T-helper 9 cell (primary cell): Measurements from ENCODE around the gene NCKAP1.
"Not testable (repeated sequence)": the region's sequence is repeated elsewhere in the genome, so short reads cannot be mapped to it uniquely, and the experiment has no call there.

ENCODE experiments used
- DNase-seq: peaks from one replicate; pipeline ENCODE4 v3.0.0-alpha.2; 2020
- total RNA-seq, 2 donors: gene quantifications; one replicate each; lab custom pipeline; 2026; lab: John Stamatoyannopoulos, UW

Gene NCKAP1, protein sequence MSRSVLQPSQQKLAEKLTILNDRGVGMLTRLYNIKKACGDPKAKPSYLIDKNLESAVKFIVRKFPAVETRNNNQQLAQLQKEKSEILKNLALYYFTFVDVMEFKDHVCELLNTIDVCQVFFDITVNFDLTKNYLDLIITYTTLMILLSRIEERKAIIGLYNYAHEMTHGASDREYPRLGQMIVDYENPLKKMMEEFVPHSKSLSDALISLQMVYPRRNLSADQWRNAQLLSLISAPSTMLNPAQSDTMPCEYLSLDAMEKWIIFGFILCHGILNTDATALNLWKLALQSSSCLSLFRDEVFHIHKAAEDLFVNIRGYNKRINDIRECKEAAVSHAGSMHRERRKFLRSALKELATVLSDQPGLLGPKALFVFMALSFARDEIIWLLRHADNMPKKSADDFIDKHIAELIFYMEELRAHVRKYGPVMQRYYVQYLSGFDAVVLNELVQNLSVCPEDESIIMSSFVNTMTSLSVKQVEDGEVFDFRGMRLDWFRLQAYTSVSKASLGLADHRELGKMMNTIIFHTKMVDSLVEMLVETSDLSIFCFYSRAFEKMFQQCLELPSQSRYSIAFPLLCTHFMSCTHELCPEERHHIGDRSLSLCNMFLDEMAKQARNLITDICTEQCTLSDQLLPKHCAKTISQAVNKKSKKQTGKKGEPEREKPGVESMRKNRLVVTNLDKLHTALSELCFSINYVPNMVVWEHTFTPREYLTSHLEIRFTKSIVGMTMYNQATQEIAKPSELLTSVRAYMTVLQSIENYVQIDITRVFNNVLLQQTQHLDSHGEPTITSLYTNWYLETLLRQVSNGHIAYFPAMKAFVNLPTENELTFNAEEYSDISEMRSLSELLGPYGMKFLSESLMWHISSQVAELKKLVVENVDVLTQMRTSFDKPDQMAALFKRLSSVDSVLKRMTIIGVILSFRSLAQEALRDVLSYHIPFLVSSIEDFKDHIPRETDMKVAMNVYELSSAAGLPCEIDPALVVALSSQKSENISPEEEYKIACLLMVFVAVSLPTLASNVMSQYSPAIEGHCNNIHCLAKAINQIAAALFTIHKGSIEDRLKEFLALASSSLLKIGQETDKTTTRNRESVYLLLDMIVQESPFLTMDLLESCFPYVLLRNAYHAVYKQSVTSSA
- total RNA-seq, result 9.9 to 33.8 reads per million in 2 donors

DNA sequence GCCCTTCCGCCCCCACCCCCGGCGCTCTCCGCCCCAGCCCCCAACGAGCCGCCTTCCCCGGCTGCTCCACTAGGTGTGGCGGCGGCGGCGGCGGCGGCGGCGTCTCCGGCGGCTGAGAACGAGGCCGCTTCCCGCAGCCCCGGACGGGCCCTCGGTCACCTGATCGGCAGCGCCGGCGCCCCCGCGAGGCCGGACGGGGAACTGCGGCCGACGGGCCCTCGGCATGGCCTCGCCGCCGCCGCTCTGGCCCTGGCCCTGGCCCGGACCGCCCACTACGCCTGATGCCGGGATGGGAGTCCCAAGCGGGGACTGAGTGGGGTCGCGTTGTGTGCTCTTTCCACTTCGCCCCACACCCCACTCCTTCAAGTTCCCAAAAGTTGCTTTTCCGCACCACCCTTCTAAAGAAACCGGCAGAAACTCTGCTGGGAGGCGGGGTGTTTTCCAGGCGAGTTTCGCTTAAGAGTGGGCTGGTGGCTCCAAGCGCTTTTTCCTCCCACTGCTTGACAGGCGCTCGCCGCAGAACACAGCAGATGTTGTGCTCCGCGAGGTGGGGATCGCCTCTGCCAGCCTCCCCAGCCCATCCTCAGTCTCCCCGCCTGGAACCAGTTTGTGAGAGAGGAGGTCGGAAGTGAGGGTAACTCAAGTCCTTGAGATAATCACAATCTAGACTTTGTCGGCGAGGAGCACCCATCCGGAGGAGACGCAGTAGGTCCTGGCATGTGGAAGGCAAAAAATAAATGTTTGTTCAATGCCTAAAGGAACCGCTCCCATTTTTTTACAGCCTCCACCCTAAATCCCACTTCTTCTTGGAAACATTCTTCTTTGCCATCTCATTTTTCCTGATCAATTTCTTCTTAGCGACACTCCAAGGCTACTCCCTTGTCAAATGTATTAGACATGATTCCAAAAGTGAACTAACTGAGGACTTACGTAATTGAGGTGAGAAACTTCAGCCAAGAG, at the start of gene NCKAP1:
TSS of gene NCKAP1 (minus strand) at position 117 of the 960 bp plus-strand sequence. CDS start 358 bp downstream, outside the sequence.
- DNase-seq, result peak; percentile 85

DNA sequence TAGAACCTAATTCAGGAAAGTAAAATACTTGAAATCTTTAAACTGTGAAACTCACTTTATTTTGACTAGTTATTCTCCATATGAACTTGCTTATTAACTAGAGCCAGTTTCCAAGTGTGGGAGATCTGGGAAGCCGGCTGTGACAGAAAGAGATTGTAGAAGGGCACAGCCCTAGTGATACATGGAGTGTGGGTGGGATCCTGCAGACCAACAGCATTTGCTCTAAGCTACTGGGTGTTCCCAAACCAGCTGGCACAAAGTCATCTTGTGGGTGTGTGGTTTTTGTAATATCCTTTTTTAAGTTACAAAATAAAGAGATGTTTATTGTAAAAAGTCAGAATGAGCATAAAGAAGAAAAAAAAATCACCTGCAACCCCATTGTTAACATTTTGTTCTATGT, 43.7 kb upstream of the NCKAP1 start:
- DNase-seq, result no peak

DNA sequence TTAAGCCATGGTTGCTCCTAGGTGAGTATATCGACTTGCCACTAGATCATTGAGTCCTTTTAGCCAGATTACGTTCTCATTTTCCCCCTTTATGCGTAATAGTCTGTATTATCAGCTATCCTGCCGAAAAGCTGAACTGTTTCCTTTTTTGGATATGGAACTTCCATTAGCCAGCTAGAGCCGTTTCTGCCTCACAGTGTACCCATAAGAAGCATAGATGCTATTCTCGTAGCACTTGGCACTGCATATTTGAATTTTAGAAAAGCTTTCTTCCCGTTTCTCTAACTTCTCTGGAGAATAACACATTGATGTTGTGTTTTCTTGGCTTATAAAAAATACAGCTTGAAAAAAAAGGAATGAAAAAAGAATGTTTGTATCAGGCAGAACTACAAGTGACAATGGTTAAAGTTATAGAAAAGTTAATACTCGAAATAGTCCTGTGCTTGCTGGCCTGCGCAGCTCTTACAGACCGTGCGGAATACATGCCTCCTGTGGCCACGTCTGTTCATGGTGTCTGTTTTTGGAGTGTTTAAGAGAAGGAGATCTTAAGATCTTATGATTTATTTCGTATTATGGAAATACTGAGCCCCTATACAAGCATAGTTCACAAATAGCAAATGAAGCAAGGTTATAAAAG, 41.0 kb upstream of the NCKAP1 start:
- no peak for DNase-seq

DNA sequence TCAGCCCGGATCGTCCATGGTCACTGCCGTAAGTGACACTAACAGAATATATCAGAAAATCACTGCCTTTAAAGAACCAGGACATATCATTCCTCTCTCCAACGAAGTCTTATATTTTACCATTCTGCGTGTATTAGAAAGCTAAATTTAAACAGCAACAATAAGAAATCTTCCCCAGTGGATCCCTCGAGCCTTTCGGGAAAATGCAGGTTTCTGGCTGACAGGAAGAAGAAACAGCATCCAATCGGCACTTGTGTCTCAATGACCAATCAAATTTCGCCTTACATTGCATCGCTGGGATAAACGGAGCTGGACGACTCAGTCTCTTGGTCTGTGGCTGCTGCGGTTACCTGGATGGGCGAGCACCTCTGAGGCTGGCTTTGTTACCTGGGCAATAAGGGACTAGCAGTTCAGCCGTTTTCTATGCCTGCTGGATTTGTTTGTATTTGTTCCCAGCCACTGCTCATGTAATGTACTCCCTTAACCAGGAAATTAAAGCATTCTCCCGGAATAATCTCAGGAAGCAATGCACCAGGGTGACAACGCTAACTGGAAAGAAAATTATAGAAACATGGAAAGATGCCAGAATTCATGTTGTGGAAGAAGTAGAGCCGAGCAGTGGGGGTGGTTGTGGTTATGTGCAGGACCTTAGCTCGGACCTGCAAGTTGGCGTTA, 40.3 kb upstream of the NCKAP1 start, which contains the start of gene DUSP19:
TSS of gene DUSP19 (plus strand) at position 284 of the 675 bp plus-strand sequence. CDS start at position 471, 187 bp downstream.
- DNase-seq, result peak; percentile 66

DNA sequence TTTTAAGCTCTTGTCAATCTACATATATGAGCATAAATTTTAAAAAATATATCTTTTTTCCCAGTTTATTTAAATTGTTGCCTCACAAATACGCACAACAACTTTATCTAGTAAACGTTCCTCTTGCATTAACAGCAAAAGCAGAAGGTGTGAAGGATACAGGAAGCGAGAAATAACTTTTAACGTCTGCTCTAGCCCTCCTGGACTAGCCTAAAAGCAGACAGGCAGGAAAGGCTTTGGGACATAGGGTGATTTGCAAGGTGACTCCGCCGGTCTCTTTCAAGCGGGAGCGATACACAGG, 39.9 kb upstream of the NCKAP1 start:
- no peak for DNase-seq

DNA sequence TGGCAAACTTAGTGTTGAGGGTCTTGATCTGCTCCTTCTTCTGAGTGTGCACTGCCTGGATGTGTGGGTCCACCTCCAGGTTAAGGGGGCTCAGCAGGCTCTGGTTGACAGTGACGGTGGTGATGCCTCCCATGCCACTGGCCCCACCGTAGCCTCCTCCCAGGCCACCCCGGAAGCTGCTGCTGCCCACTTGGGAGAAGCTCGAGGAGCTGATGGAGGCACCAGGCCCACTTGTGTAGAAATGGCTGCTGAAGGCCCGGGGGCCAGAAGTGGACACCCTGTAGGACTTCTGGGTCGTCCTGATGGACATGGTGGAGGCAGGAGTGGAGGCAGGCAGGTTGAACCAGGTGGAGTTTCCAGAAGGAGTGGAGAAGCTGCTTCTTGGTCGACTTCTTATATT, 33.9 kb upstream of the NCKAP1 start:
- DNase-seq, result no peak

DNA sequence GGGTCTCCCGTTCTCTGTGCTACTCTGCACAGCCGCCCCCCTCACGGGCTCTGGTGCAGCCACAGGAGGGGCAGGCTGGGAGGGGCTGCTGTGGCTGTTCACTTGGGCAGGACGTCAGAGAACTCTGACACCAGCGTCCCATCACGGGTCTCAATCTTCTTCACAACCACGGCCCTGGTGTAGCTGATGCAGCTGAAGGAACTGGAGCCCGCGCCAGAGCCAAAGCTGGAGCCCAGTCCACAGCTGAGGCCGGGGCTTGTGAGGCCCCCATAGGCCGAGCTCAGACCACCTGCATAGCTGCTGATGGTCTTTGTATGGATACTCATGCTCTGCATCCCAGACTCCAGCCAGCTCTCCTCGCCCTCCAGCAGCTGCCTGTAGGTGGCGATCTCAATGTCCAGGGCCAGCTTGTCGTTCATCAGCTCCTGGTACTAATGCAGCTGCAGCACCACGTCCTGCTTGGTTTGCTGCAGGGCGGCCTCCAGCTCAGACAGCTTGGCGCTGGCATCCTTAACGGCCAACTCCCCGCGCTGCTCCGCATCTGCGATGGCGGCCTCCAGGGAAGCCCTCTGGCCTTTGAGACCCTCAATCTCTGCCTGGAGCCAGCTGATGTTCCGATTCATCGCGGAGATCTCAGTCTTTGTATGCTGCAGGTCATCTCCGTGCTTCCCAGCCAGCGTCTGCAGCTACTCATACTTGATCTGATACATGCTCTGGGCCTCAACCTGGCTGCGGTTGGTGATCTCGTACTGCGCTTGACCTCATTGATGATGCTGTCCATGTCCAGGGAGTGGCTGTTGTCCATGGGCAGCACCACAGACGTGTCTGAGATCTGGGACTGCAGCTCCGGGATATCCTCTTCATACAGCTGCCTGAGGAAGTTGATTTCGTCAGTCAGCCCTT, 32.9 kb upstream of the NCKAP1 start:
- no peak for DNase-seq

DNA sequence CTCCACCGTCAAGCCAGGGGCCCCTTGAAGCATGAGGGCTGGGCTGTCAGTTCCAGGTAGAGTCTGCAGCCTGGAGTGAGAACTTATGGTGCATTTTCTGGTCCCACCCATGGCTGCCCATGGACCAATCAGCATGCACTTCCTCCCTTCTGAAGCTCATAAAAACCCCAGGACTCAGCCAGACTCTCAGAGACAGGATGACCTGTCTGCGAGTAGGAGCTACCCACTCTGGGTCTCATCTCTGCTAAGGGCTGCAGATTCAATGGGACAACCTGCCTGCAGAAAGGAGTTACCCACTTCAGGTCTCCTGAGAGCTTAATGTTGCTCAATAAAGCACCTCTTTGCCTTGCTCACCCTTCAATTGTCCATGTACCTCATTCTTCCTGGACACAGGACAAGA, 30.9 kb upstream of the NCKAP1 start:
- DNase-seq, result no peak

DNA sequence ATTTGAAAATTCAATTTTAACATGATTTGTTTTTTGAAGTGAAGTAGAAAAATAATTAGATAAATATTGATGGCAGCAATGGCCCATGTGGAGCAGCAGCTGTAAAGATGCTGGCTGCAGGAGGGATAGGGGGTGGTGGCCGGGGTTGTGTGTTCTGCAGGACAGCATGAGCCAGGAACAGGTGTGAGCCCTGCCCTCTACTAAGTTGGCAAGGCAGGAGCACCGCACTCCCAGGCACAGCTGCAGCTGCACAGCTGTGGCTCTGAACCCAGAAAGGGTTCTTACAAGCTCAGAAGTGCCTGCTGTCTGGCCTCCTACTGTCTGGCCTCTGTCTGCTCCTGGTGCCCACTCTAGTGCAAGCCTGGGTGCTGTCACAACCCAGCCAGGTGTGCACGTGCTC, 30.3 kb upstream of the NCKAP1 start:
- DNase-seq, result no peak

DNA sequence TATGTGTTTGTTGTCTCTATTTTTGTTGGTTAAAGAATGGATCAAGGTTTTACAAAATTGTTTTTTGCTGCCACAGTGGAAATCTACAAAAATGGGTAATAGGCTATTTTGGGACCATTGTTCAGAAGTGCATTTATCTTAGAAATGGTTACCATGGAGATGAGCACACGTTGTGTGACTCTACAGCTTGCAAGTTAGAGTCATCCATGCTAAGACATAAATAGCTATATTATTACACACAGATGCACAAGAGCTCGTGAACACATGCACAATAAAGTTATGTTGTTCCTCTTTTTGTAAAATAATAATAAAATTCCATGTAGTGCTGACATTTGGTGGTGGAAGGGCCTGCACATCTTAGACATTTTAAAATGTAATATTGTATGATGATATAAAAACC, 24.8 kb upstream of the NCKAP1 start:
- no peak for DNase-seq

DNA sequence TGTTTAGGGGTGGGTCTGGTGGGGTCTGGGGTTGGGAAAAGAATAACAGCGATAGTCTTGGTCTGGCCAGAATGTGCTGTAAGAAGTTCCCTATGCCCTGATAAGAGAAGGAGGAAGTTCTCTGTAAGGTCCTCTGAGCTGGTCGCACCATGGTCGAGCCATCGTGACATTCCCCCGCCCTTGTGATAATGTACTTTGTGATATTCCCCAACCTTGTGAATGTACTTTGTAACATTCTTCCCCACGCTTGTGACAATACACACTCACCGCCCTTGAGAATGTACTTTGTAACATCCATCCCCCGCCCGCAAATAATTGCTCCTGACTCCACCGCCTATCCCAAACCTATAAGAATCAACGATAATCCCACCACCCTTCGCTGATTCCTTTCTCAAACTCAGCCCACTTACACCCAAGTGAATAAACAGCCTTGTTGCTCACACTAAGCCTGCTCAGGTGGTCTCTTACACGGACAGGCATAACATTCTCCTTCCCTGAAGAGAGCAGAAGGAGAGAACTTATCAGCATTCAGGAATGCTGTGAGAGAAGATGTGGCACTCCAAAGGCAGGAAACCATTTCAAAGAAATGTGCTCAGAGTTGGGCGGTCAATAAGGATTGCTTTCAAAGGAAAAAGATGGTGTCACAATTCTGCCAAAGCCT, 22.4 kb upstream of the NCKAP1 start:
- no peak for DNase-seq

DNA sequence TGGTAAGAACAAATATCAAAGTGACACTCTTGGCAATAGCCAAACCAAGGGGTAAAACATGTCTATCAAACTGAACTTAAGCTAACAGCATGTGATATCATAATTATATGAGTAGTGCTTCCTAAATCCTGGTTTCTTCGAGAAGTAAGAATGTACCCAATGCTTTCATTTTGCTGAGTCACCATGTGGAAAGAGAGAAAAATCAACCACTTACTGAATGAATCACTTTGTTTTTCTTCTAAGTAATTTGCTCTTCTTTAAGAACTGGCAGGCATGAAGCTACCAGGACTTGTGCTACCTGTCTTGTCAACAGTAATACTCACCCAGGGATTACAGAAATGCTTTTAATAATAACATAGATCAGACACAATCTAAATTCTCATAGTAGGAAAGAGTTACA, 21.3 kb upstream of the NCKAP1 start:
- no peak for DNase-seq

DNA sequence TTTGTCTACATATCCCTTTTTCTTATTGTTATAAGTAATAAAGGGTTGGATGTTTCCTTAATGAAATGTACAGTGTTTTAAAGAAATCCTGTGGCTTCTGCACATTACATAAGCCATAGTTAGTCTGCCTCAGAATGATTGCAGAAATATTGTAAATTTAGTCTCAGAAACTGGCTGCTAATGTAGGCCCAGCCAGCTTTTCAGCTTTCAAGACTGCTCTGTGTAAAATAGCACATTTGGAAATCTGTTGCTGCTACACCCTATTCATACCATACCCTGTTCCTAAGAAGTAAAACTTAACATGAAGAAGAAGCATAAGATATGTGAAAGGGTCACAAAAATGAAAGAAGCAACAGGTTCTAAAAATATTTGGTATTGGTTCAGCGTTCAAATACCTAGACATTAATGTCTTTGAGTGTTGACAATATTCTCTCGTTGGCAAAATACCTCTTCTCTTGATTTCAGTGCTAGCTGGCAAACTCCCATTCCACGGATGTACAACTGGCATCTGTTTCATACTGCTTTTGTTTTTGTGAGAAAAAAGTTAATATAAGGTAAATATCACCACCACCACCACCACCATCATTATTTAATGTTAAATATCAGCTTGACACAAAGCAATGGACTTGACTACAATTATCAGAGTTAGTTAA, 19.2 kb upstream of the NCKAP1 start:
- DNase-seq, result no peak

DNA sequence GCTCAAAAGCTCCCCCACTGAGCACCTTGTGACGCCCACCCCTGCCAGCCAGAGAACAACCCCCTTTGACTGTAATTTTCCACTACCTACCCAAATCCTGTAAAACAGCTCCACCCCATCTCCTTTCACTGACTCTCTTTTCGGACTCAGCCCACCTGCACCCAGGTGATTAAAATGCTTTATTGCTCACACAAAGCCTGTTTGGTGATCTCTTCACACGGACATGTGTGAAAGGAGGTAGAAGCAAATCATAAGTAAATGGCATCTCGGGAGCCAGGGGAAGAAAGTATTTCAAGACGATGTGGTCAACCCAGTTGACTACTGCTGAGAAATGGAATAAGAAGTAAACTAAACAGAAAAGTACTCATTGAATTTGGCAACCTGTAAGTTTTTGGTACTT, 11.2 kb upstream of the NCKAP1 start:
- no peak for DNase-seq

DNA sequence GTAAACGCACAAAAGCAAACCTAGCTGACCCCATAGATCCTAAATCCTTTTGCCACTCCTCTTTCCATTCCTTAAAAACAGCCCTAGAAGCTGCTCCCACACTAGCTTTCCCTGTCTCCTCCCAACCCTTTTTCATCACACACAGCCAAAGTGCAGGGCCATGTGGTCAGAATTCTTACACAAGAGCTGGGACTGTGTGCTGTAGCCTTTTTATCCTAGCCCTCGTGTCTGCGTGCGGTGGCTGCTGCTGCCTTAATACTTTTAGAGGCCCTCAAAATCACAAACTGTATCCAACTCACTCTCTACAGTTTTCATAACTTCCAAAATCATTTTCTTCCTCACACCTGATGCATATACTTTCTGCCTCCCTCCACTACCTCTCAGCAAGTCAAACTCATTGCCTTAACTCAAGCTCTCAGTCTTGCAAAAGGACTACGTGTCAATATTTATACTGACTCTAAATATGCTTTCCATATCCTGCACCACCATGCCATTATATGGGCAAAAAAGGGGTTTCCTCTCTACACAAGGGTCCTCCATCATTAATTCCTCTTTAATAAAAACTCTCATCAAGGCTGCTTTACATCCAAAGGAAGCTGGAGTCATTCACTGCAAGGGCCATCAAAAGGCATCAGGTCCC, 9.3 kb upstream of the NCKAP1 start:
- DNase-seq, result not testable (repeated sequence)

DNA sequence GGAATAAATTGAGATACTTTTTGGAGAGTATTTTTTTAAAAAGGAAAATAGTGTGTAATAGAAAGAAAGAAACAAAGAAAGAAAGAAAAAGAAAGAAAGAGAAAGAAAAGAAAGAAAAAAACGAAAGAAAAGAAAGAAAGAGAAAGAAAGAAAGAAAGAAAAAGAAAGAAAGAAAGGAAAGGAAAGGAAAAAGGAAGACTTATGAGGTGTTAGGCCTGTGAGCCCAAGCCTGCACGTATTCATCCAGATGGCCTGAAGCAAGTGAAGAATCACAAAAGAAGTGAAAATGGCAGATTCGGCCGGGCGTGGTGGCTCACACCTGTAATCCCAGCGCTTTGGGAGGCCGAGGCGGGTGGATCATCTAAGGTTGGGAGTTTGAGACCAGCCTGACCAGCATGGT, 5.3 kb upstream of the NCKAP1 start:
- DNase-seq, result not testable (repeated sequence)

DNA sequence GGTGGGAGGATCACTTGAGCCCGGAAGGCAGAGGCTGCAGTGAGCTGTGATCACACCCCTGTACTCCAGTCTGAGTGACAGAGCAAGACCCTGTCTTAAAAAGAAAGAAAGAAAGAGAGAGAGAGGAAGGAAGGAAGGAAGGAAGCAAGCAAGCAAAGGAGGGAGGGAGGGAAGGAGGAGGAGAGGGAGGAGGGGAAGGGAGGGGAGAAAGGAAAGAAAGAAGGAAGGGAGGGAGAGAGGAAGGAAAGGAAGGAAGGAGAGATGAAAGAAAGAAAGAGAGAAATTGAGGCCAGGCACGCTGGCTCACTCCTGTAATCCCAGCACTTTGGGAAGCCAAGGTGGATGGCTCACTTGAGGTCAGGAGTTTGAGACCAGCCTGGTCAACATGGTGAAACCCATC, 2.3 kb upstream of the NCKAP1 start:
- DNase-seq, result no peak
